Suprapubic skin (tissue), 3 donors: ENCODE results near the gene PDE3B.

ENCODE experiments used
- POLR2AphosphoS5 ChIP-seq, 3 donors: sonication (generic); formaldehyde crosslinking; IDR thresholded peaks; one replicate each; pipeline ENCODE4 v1.6.1; 2017; ENCODE audit warnings: antibody characterized with exemption in 3 of 3
- TF ChIP-seq, protein P1 (sequence below), 2 donors: fragments of 200-600 bp in 1 of 2; fragments of 450-650 bp in 1 of 2; sonication (generic) in 1 of 2; IDR thresholded peaks; one replicate each; pipeline ENCODE4 v1.5.1; 2016 to 2019; ENCODE audit warnings: antibody characterized with exemption in 2 of 2, mild to moderate bottlenecking in 1 of 2, moderate library complexity in 1 of 2

GRCh38 chr11:14678350-14678749, 34.7 kb downstream of the PDE3B start:
- TF ChIP-seq, protein P1, sequence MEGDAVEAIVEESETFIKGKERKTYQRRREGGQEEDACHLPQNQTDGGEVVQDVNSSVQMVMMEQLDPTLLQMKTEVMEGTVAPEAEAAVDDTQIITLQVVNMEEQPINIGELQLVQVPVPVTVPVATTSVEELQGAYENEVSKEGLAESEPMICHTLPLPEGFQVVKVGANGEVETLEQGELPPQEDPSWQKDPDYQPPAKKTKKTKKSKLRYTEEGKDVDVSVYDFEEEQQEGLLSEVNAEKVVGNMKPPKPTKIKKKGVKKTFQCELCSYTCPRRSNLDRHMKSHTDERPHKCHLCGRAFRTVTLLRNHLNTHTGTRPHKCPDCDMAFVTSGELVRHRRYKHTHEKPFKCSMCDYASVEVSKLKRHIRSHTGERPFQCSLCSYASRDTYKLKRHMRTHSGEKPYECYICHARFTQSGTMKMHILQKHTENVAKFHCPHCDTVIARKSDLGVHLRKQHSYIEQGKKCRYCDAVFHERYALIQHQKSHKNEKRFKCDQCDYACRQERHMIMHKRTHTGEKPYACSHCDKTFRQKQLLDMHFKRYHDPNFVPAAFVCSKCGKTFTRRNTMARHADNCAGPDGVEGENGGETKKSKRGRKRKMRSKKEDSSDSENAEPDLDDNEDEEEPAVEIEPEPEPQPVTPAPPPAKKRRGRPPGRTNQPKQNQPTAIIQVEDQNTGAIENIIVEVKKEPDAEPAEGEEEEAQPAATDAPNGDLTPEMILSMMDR (IDR thresholded peaks at IDR 0.05): no peak
- TF ChIP-seq POLR2AphosphoS5 (IDR thresholded peaks at IDR 0.05): no peak
